BLaER1 treated with 17β-estradiol and CSF1 and Interleukin-3, amounts not matched to agents 10 nM and 100 nM (cell line): ENCODE data around the gene STEAP1.
"Not testable (repeated sequence)": the region's sequence is repeated elsewhere in the genome, so short reads cannot be mapped to it uniquely, and the experiment has no call there.

Source experiments
- H3K27ac ChIP-seq, 11 experiments: shearing (Covaris generic); formaldehyde crosslinking; 2 replicates each; pipeline ENCODE4 v1.8.1; 2022
- H3K27me3 ChIP-seq, 11 experiments: shearing (Covaris generic); formaldehyde crosslinking; 2 replicates each; pipeline ENCODE4 v1.8.1; 2022
- H3K36me3 ChIP-seq, 11 experiments: shearing (Covaris generic); formaldehyde crosslinking; 2 replicates each; pipeline ENCODE4 v1.8.1; 2022
- H3K4me1 ChIP-seq, 10 experiments: shearing (Covaris generic); formaldehyde crosslinking; 2 replicates each; pipeline ENCODE4 v1.8.1; 2022
- H3K4me2 ChIP-seq, 11 experiments: shearing (Covaris generic); formaldehyde crosslinking; 2 replicates each; pipeline ENCODE4 v1.8.1; 2022
- H3K4me3 ChIP-seq, 10 experiments: shearing (Covaris generic); formaldehyde crosslinking; 2 replicates each; pipeline ENCODE4 v1.8.1; 2022
- H3K9ac ChIP-seq, 11 experiments: shearing (Covaris generic); formaldehyde crosslinking; 2 replicates each; pipeline ENCODE4 v1.8.1; 2022
- H3K9me3 ChIP-seq, 11 experiments: shearing (Covaris generic); formaldehyde crosslinking; replicated peaks in 1 of 11; 2 replicates each; pipeline ENCODE4 v1.8.1; 2022
- H4K20me1 ChIP-seq, 11 experiments: shearing (Covaris generic); formaldehyde crosslinking; 2 replicates each; pipeline ENCODE4 v1.8.1; 2022
- Cebpa-rat ChIP-seq, 11 experiments: shearing (Covaris generic); IDR thresholded peaks; 2 replicates each; pipeline ENCODE4 v1.8.1; 2022

Gene STEAP1

GRCh38 chr7:90155206-90155605, 937 bp downstream of the STEAP1 start:
- no peak for TF ChIP-seq Cebpa-rat (IDR thresholded peaks at IDR 0.05)
- H3K4me3 ChIP-seq: no peak overlapping the region
- H3K4me1 ChIP-seq: no peaks in the 10 kb centered on the region
- no peak overlapping the region for H3K27ac ChIP-seq
- no peaks in the 10 kb centered on the region for H3K36me3 ChIP-seq
- peaks cover 0 to 7% (median 0%) of the 10 kb centered on the region in 11 experiments; a peak in 2 of 22 replicates for H3K27me3 ChIP-seq
- H3K4me2 ChIP-seq: no peak overlapping the region
- H4K20me1 ChIP-seq: no peaks in the 10 kb centered on the region
- 0 out of 22 replicates have a peak, but pooled peaks cover 0 to 3% (median 0%) of the 10 kb centered on the region in 11 experiments for H3K9me3 ChIP-seq
- no peak overlapping the region for H3K9ac ChIP-seq

- H4K20me1 ChIP-seq, H3K27ac ChIP-seq, H3K4me2 ChIP-seq, H3K4me1 ChIP-seq, H3K36me3 ChIP-seq, H3K9ac ChIP-seq, H3K27me3 ChIP-seq, H3K4me3 ChIP-seq, H3K9me3 ChIP-seq: not testable (repeated sequence)
These were observed 3.1 kb downstream of the STEAP1 start for GRCh38 chr7:90157331-90157730.

GRCh38 chr7:90157761-90158350, 3.6 kb downstream of the STEAP1 start:
- H3K9me3 ChIP-seq, H3K9ac ChIP-seq, H3K4me3 ChIP-seq, H3K36me3 ChIP-seq, H3K27ac ChIP-seq, H3K4me1 ChIP-seq, H4K20me1 ChIP-seq, H3K4me2 ChIP-seq, H3K27me3 ChIP-seq: not testable (repeated sequence)

GRCh38 chr7:90163534-90163933, 9.3 kb downstream of the STEAP1 start:
- no peaks in the 10 kb centered on the region for H3K9me3 ChIP-seq
- no peak overlapping the region for H3K4me3 ChIP-seq
- no peak overlapping the region for H3K4me2 ChIP-seq
- no peak overlapping the region for H3K9ac ChIP-seq
- TF ChIP-seq Cebpa-rat (IDR thresholded peaks at IDR 0.05): no peak
- no peaks in the 10 kb centered on the region for H3K27me3 ChIP-seq
- no peaks in the 10 kb centered on the region for H3K36me3 ChIP-seq
- H3K27ac ChIP-seq: no peak overlapping the region
- no peaks in the 10 kb centered on the region for H4K20me1 ChIP-seq
- H3K4me1 ChIP-seq: no peaks in the 10 kb centered on the region

- H3K4me1 ChIP-seq: no peaks in the 10 kb centered on the region
- TF ChIP-seq Cebpa-rat (IDR thresholded peaks at IDR 0.05): no peak
- H4K20me1 ChIP-seq: no peaks in the 10 kb centered on the region
- no peak overlapping the region for H3K9ac ChIP-seq
- H3K27me3 ChIP-seq: no peaks in the 10 kb centered on the region
- H3K9me3 ChIP-seq: peaks cover 0 to 13% (median 7%) of the 10 kb centered on the region in 11 experiments; a peak in 14 of 22 replicates
- no peak overlapping the region for H3K4me3 ChIP-seq
- H3K4me2 ChIP-seq: no peak overlapping the region
- H3K27ac ChIP-seq: no peak overlapping the region
- no peaks in the 10 kb centered on the region for H3K36me3 ChIP-seq
These were observed 11.5 kb downstream of the STEAP1 start for GRCh38 chr7:90165724-90166123.

GRCh38 chr7:90166153-90166552, 11.9 kb downstream of the STEAP1 start:
- Histone ChIP-seq H3K4me3 (no peak overlapping the region), H3K36me3 (no peaks in the 10 kb centered on the region), H3K4me1 (no peaks in the 10 kb centered on the region), H3K9ac (no peak overlapping the region), H3K4me2 (no peak overlapping the region), H3K9me3 (peaks cover 0 to 16% (median 7%) of the 10 kb centered on the region in 11 experiments; a peak in 14 of 22 replicates), H4K20me1 (no peaks in the 10 kb centered on the region), H3K27ac (no peak overlapping the region), H3K27me3 (no peaks in the 10 kb centered on the region)
- no peak for TF ChIP-seq Cebpa-rat (IDR thresholded peaks at IDR 0.05)

GRCh38 chr7:90167361-90167760, 13.1 kb downstream of the STEAP1 start:
- Histone ChIP-seq H3K36me3 (no peaks in the 10 kb centered on the region), H3K27me3 (no peaks in the 10 kb centered on the region), H3K4me2 (no peak overlapping the region), H3K4me3 (no peak overlapping the region), H3K9ac (no peak overlapping the region), H3K4me1 (no peaks in the 10 kb centered on the region), H4K20me1 (no peaks in the 10 kb centered on the region), H3K9me3 (peaks cover 0 to 16% (median 7%) of the 10 kb centered on the region in 11 experiments; a peak in 14 of 22 replicates), H3K27ac (no peak overlapping the region)
- no peak for TF ChIP-seq Cebpa-rat (IDR thresholded peaks at IDR 0.05)

- Histone ChIP-seq H3K27ac (no peak overlapping the region), H3K4me1 (no peaks in the 10 kb centered on the region), H3K9me3 (peaks cover 0 to 16% (median 7%) of the 10 kb centered on the region in 11 experiments; a peak in 14 of 22 replicates), H3K36me3 (no peaks in the 10 kb centered on the region), H3K4me2 (no peak overlapping the region), H4K20me1 (no peaks in the 10 kb centered on the region), H3K27me3 (no peaks in the 10 kb centered on the region), H3K9ac (no peak overlapping the region), H3K4me3 (no peak overlapping the region)
- no peak for TF ChIP-seq Cebpa-rat (IDR thresholded peaks at IDR 0.05)
These were observed 15.6 kb downstream of the STEAP1 start for GRCh38 chr7:90169891-90170290.

GRCh38 chr7:90172121-90172520, 17.9 kb downstream of the STEAP1 start:
- H3K9ac ChIP-seq: no peak overlapping the region
- H3K9me3 ChIP-seq: peaks cover 20 to 33% (median 23%) of the 10 kb centered on the region in 11 experiments
- H3K4me1 ChIP-seq: no peaks in the 10 kb centered on the region
- no peaks in the 10 kb centered on the region for H4K20me1 ChIP-seq
- no peak overlapping the region for H3K4me3 ChIP-seq
- H3K4me2 ChIP-seq: no peak overlapping the region
- H3K27me3 ChIP-seq: no peaks in the 10 kb centered on the region
- no peak for TF ChIP-seq Cebpa-rat (IDR thresholded peaks at IDR 0.05)
- H3K36me3 ChIP-seq: 0 out of 22 replicates have a peak, but pooled peaks cover 0 to 3% (median 0%) of the 10 kb centered on the region in 11 experiments
- H3K27ac ChIP-seq: no peak overlapping the region

- Histone ChIP-seq H3K4me3 (no peak overlapping the region), H3K9me3 (peaks cover 20 to 34% (median 23%) of the 10 kb centered on the region in 11 experiments), H3K4me2 (no peak overlapping the region), H3K9ac (no peak overlapping the region), H3K4me1 (0 out of 20 replicates have a peak, but pooled peaks cover 0 to under 1% (median 0%) of the 10 kb centered on the region in 10 experiments), H4K20me1 (no peaks in the 10 kb centered on the region), H3K27me3 (no peaks in the 10 kb centered on the region), H3K36me3 (0 out of 22 replicates have a peak, but pooled peaks cover 0 to 3% (median 0%) of the 10 kb centered on the region in 11 experiments), H3K27ac (no peak overlapping the region)
- no peak for TF ChIP-seq Cebpa-rat (IDR thresholded peaks at IDR 0.05)
These were observed 18.4 kb downstream of the STEAP1 start for GRCh38 chr7:90172624-90173023.
